ENCODE measurements around the gene TEKT5.

DNA sequence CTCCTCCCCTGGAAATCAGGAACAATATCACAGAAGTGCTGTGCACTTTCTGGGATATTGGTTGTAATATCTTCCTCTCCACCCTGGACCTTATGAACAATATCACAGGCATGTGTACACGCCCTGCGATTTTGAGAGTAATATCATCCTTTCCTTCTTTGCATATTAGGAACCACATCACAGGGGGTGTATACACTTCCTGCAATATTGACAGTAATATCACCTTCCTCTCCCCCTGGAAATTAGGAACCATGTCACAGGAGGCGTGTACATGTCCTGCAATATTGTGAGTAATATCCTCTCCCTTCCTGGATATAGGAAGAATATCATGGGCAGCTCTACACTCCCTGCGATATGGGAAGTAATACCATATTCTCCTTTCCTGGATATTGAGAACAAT is 14.2 kb upstream of the TEKT5 start:
- TF ChIP-seq POLR2A (IDR thresholded peaks at IDR 0.05) (no peak), POLR2AphosphoS5 (IDR thresholded peaks at IDR 0.05) (no peak)
- TF ChIP-seq, protein P1, sequence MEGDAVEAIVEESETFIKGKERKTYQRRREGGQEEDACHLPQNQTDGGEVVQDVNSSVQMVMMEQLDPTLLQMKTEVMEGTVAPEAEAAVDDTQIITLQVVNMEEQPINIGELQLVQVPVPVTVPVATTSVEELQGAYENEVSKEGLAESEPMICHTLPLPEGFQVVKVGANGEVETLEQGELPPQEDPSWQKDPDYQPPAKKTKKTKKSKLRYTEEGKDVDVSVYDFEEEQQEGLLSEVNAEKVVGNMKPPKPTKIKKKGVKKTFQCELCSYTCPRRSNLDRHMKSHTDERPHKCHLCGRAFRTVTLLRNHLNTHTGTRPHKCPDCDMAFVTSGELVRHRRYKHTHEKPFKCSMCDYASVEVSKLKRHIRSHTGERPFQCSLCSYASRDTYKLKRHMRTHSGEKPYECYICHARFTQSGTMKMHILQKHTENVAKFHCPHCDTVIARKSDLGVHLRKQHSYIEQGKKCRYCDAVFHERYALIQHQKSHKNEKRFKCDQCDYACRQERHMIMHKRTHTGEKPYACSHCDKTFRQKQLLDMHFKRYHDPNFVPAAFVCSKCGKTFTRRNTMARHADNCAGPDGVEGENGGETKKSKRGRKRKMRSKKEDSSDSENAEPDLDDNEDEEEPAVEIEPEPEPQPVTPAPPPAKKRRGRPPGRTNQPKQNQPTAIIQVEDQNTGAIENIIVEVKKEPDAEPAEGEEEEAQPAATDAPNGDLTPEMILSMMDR (IDR thresholded peaks at IDR 0.05) = no peak

Measured in breast epithelium (tissue), 3 donors.